WERI-Rb-1 (cell line): ENCODE measurements around the gene RNF44.

Experiments used
- DNase-seq: peaks from one replicate; pipeline ENCODE4 v3.0.0-alpha.2; 2020
- H3K27ac ChIP-seq: fragments of 250-450 bp; sonication (Bioruptor Pico); 2 replicates; pipeline ENCODE4 v1.5.1; 2020; ENCODE audit warnings: mild to moderate bottlenecking, moderate library complexity
- H3K27me3 ChIP-seq: fragments of 250-450 bp; sonication (Bioruptor Pico); 2 replicates; pipeline ENCODE4 v1.5.1; 2021; ENCODE audit warnings: mild to moderate bottlenecking, low read depth, moderate library complexity; ENCODE audit not compliant: insufficient read depth, severe bottlenecking
- H3K36me3 ChIP-seq: fragments of 250-450 bp; sonication (Bioruptor Pico); 2 replicates; pipeline ENCODE4 v1.5.1; 2020; ENCODE audit warnings: mild to moderate bottlenecking, moderate library complexity
- H3K4me3 ChIP-seq: 2 replicates; pipeline ENCODE4 v1.5.1; 2011; ENCODE audit warnings: low read depth, mild to moderate bottlenecking, control low read depth, low read length
- H3K9me3 ChIP-seq: fragments of 250-450 bp; sonication (Bioruptor Pico); 2 replicates; pipeline ENCODE4 v1.5.1; 2021; ENCODE audit warnings: mild to moderate bottlenecking, moderate library complexity; ENCODE audit not compliant: severe bottlenecking
- CTCF ChIP-seq: IDR thresholded peaks from 2 replicates; pipeline ENCODE4 v1.5.1; 2011; ENCODE audit warnings: low read depth, mild to moderate bottlenecking, control low read depth, inconsistent platforms, low read length

The RNF44 gene

GRCh38 chr5:176543428-176544182 is 6.4 kb upstream of the RNF44 start:
- TF ChIP-seq CTCF, result no peak
- H3K9me3 ChIP-seq, result no peaks in the 10 kb centered on the region
- no peaks in the 10 kb centered on the region for H3K27me3 ChIP-seq
- peak; percentile 76 for DNase-seq
- no peaks in the 10 kb centered on the region for H3K36me3 ChIP-seq
- peak overlapping the region; percentile 74 for H3K27ac ChIP-seq
- H3K4me3 ChIP-seq, result peak overlapping the region; percentile 52

- Histone ChIP-seq H3K4me3 (peak overlapping the region; percentile 52), H3K27ac (peak overlapping the region; percentile 75), H3K27me3 (no peaks in the 10 kb centered on the region), H3K9me3 (no peaks in the 10 kb centered on the region), H3K36me3 (no peaks in the 10 kb centered on the region)
- TF ChIP-seq CTCF, result peak; percentile 36; the same call in 1 of the 2 replicates
- peak; percentile 31 for DNase-seq
Observed at GRCh38 chr5:176542596-176543427, 5.6 kb upstream of the RNF44 start.

- Histone ChIP-seq H3K27me3 (no peaks in the 10 kb centered on the region), H3K27ac (peak overlapping the region; percentile 28; the same call in 1 of the 2 replicates), H3K4me3 (peak overlapping the region; percentile 44), H3K9me3 (no peaks in the 10 kb centered on the region), H3K36me3 (no peaks in the 10 kb centered on the region)
- no peak for TF ChIP-seq CTCF
- no peak for DNase-seq
Observed at GRCh38 chr5:176542135-176542595, 5.0 kb upstream of the RNF44 start.

- Histone ChIP-seq H3K27me3 (no peaks in the 10 kb centered on the region), H3K36me3 (peaks cover 1% of the 10 kb centered on the region; the same call in 1 of the 2 replicates), H3K9me3 (no peaks in the 10 kb centered on the region), H3K27ac (peak overlapping the region; percentile 28), H3K4me3 (no peak overlapping the region)
- peak; percentile 69 for DNase-seq
- TF ChIP-seq CTCF, result no peak
Observed at GRCh38 chr5:176541338-176542134, 4.3 kb upstream of the RNF44 start.

GRCh38 chr5:176540956-176541337 is 3.7 kb upstream of the RNF44 start:
- Histone ChIP-seq H3K27me3 (no peaks in the 10 kb centered on the region), H3K4me3 (no peak overlapping the region), H3K36me3 (peaks cover 7% of the 10 kb centered on the region), H3K27ac (peak overlapping the region; percentile 38), H3K9me3 (no peaks in the 10 kb centered on the region)
- DNase-seq, result no peak
- no peak for TF ChIP-seq CTCF
